ENCODE data around the gene VWC2L. TPM values are rescaled to one million over a fixed set of nuclear protein-coding genes. Genes with fewer than 3 reads are reported as not detected.

Gene VWC2L
- polyA plus RNA-seq, 2 donors = not detected

DNA sequence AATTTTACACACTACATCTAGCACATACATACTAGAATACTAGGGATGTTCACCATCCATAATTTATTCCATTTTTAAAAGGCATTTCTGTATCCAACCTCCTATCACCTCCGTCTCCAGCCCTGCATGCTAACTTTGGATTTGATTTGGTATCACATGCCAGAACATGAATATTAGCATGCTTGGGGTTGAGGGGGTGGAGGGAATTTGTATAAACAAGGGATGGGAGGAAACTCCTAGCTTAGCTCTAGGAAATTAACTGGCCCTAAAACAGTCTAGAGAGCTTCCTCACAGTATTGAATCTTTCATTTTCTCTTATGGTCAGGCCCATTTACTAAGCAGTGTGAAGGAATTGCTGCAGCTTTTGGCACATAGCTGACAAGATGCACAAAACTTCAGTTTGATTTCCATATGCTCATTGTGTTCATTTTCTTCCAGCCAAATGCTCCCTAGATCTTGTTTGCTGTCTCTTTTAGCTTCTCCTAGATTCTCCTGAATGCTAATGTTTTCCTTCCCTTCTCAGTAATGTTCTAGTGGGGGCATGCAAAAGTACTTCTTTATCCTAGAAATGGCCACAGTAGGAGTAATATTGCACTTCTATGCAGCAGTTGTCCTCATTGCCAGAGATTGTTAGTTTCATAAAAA is 135.2 kb downstream of the VWC2L start:
- 28 to 41% methylated on average over 1 of the region's 1 CpG for WGBS, 2 donors
- Histone ChIP-seq H3K9me3 (ENCODE audit: control insufficient read depth in 2 of 2, insufficient read depth in 1 of 2, low read depth in 1 of 2, low read length in 1 of 2) (no peaks in the 10 kb centered on the region), H3K36me3 (ENCODE audit: control insufficient read depth in 2 of 2, insufficient read depth in 2 of 2, low read length in 1 of 2) (no peaks in the 10 kb centered on the region), H3K4me3 (ENCODE audit: low read depth in 1 of 2, low read length in 2 of 2) (no peak overlapping the region), H3K27ac (ENCODE audit: low read depth in 2 of 2, low read length in 1 of 2) (no peak overlapping the region), H3K27me3 (ENCODE audit: control insufficient read depth in 1 of 2, insufficient read depth in 2 of 2, low read length in 2 of 2) (no peaks in the 10 kb centered on the region), H3K4me1 (ENCODE audit: control insufficient read depth in 2 of 2, insufficient read depth in 2 of 2, low read length in 1 of 2) (peaks cover 0 to 2% of the 10 kb centered on the region in 2 donors)

DNA sequence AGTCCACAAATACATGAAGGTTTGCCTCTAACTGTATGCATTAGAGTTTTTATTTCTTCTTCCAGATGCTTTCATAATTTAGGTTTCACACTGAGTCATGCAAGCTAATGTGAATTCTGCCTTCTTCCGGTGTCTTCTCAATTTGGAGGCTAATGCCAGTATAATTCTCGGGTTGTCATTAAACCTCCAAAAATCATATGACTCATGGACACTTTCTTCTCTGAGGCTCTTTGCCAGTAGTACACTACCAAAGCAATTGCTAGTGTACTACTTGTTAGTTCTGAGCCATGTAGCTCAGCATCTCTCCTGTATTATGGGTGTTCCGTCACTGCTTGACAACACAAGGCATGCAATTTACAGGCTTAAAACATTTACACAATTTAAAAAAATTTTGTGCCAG is 137.1 kb downstream of the VWC2L start:
- Histone ChIP-seq H3K27ac (ENCODE audit: low read depth in 2 of 2, low read length in 1 of 2) (no peak overlapping the region), H3K4me3 (ENCODE audit: low read depth in 1 of 2, low read length in 2 of 2) (no peak overlapping the region), H3K9me3 (ENCODE audit: control insufficient read depth in 2 of 2, insufficient read depth in 1 of 2, low read depth in 1 of 2, low read length in 1 of 2) (no peaks in the 10 kb centered on the region), H3K4me1 (ENCODE audit: control insufficient read depth in 2 of 2, insufficient read depth in 2 of 2, low read length in 1 of 2) (no peaks in the 10 kb centered on the region), H3K27me3 (ENCODE audit: control insufficient read depth in 1 of 2, insufficient read depth in 2 of 2, low read length in 2 of 2) (no peaks in the 10 kb centered on the region), H3K36me3 (ENCODE audit: control insufficient read depth in 2 of 2, insufficient read depth in 2 of 2, low read length in 1 of 2) (no peaks in the 10 kb centered on the region)
- WGBS, 2 donors = 26 to 30% methylated on average over 3 of the region's 3 CpGs

DNA sequence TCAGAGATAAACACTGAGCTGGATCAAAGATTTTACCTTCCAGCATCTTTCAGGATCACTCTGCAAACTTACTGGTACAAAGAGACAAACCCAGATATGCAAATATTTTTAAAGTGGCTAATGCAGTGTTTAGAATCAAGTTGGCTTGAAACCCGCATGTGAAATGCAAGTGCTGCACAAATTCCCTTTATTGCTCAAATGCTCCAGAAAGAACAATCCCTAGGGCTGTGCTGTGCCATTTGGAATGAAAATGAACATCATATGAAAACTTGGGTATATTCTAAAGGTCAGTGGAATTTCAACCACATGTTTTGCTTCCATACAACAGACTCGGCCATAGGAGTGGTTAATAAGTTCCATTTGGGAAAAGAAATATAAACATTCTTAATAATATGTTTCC is 139.1 kb downstream of the VWC2L start:
- Histone ChIP-seq H3K4me1 (ENCODE audit: control insufficient read depth in 2 of 2, insufficient read depth in 2 of 2, low read length in 1 of 2) (no peaks in the 10 kb centered on the region), H3K9me3 (ENCODE audit: control insufficient read depth in 2 of 2, insufficient read depth in 1 of 2, low read depth in 1 of 2, low read length in 1 of 2) (no peaks in the 10 kb centered on the region), H3K36me3 (ENCODE audit: control insufficient read depth in 2 of 2, insufficient read depth in 2 of 2, low read length in 1 of 2) (no peaks in the 10 kb centered on the region), H3K27me3 (ENCODE audit: control insufficient read depth in 1 of 2, insufficient read depth in 2 of 2, low read length in 2 of 2) (no peaks in the 10 kb centered on the region), H3K27ac (ENCODE audit: low read depth in 2 of 2, low read length in 1 of 2) (no peak overlapping the region), H3K4me3 (ENCODE audit: low read depth in 1 of 2, low read length in 2 of 2) (no peak overlapping the region)
- 67 to 71% methylated on average over 2 of the region's 2 CpGs for WGBS, 2 donors

DNA sequence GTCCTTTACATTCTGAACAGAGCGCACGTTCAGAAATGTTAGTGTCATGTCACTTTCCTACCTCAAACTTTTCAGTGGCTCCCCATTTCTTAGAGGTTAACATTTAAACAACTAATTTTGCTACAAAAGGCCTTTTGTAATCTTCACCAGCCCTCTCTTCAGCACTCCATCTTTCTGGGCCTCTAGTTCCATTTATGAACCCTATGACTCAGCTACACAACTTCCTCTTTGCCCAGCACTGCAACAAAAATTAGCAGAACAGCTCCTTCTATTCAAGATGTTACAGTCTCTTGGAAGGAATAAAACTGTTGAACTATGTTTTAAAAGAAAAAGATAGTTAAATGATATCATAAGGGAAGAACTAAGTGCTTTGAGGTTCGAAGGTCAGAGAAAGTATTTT is 139.9 kb downstream of the VWC2L start:
- WGBS, 2 donors = 79 to 84% methylated on average over 3 of the region's 3 CpGs
- Histone ChIP-seq H3K36me3 (ENCODE audit: control insufficient read depth in 2 of 2, insufficient read depth in 2 of 2, low read length in 1 of 2) (no peaks in the 10 kb centered on the region), H3K27me3 (ENCODE audit: control insufficient read depth in 1 of 2, insufficient read depth in 2 of 2, low read length in 2 of 2) (no peaks in the 10 kb centered on the region), H3K4me3 (ENCODE audit: low read depth in 1 of 2, low read length in 2 of 2) (no peak overlapping the region), H3K9me3 (ENCODE audit: control insufficient read depth in 2 of 2, insufficient read depth in 1 of 2, low read depth in 1 of 2, low read length in 1 of 2) (no peaks in the 10 kb centered on the region), H3K4me1 (ENCODE audit: control insufficient read depth in 2 of 2, insufficient read depth in 2 of 2, low read length in 1 of 2) (no peaks in the 10 kb centered on the region), H3K27ac (ENCODE audit: low read depth in 2 of 2, low read length in 1 of 2) (no peak overlapping the region)

DNA sequence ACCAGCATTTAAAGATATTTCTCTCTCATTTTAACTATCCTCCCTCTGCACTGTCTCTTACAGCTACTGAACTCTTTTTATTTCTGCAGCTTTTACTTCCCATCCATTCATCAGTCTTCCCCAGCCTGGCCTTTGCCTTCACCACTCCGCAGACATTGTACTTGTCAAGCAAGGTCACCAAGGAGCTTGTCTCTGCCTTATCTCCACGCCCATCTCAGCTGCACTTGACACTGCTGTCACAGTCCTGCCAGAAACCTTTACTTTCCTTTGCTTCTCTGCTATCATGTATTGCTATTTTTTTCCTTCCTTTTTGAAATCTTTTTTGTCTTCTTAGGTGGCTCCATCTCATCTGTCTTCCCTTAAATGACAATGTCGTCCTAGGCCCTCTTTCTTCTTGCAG is 147.0 kb downstream of the VWC2L start:
- H3K27me3 ChIP-seq (ENCODE audit: control insufficient read depth in 1 of 2, insufficient read depth in 2 of 2, low read length in 2 of 2) = no peaks in the 10 kb centered on the region
- no peaks in the 10 kb centered on the region for H3K4me1 ChIP-seq (ENCODE audit: control insufficient read depth in 2 of 2, insufficient read depth in 2 of 2, low read length in 1 of 2)
- no peaks in the 10 kb centered on the region for H3K9me3 ChIP-seq (ENCODE audit: control insufficient read depth in 2 of 2, insufficient read depth in 1 of 2, low read depth in 1 of 2, low read length in 1 of 2)
- no peaks in the 10 kb centered on the region for H3K36me3 ChIP-seq (ENCODE audit: control insufficient read depth in 2 of 2, insufficient read depth in 2 of 2, low read length in 1 of 2)
- no peak overlapping the region for H3K4me3 ChIP-seq (ENCODE audit: low read depth in 1 of 2, low read length in 2 of 2)
- H3K27ac ChIP-seq (ENCODE audit: low read depth in 2 of 2, low read length in 1 of 2) = no peak overlapping the region
- WGBS, 2 donors = 69 to 81% methylated on average over 3 of the region's 3 CpGs

DNA sequence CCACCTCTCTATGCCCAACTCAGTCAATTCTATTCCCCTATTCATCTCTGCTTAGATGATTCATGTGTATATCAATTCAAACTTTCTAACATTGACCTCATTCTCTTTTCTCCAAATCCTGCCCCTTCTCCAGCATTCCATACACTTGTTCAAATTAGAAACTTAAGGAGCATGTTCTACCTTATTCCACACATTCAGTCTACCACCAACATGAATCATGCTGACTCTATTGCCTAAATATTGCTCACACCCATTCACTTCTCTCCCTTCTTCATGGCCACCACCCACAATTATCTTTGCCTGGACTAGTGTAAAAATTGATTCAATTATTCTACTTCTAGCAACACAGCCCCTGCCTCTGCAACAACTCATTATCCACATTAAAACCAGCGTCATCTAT is 147.5 kb downstream of the VWC2L start:
- Histone ChIP-seq H3K9me3 (ENCODE audit: control insufficient read depth in 2 of 2, insufficient read depth in 1 of 2, low read depth in 1 of 2, low read length in 1 of 2) (no peaks in the 10 kb centered on the region), H3K4me3 (ENCODE audit: low read depth in 1 of 2, low read length in 2 of 2) (no peak overlapping the region), H3K27me3 (ENCODE audit: control insufficient read depth in 1 of 2, insufficient read depth in 2 of 2, low read length in 2 of 2) (no peaks in the 10 kb centered on the region), H3K27ac (ENCODE audit: low read depth in 2 of 2, low read length in 1 of 2) (no peak overlapping the region), H3K4me1 (ENCODE audit: control insufficient read depth in 2 of 2, insufficient read depth in 2 of 2, low read length in 1 of 2) (no peaks in the 10 kb centered on the region), H3K36me3 (ENCODE audit: control insufficient read depth in 2 of 2, insufficient read depth in 2 of 2, low read length in 1 of 2) (no peaks in the 10 kb centered on the region)
- WGBS, 2 donors = 87 to 90% methylated on average over 1 of the region's 1 CpG

DNA sequence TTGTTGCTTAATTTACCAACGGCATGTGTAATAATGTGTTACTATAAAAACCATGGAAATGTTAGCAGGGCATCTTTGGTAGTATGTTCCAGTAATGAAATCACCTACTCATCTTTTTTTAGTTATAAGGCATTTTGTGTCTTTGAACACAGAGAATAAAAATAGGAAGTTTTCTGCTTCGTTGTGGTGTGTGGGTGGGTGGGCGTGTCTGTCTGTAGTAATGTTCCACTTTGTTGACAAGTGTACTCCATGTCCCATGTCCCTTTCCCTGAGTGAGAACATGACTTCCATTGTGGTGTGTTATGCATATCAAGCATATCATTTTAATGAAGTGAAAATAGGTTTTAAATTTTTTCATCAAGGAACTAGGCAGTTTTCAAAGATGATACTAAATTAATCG is 149.3 kb downstream of the VWC2L start:
- Histone ChIP-seq H3K27ac (ENCODE audit: low read depth in 2 of 2, low read length in 1 of 2) (no peak overlapping the region), H3K9me3 (ENCODE audit: control insufficient read depth in 2 of 2, insufficient read depth in 1 of 2, low read depth in 1 of 2, low read length in 1 of 2) (no peaks in the 10 kb centered on the region), H3K4me1 (ENCODE audit: control insufficient read depth in 2 of 2, insufficient read depth in 2 of 2, low read length in 1 of 2) (no peaks in the 10 kb centered on the region), H3K27me3 (ENCODE audit: control insufficient read depth in 1 of 2, insufficient read depth in 2 of 2, low read length in 2 of 2) (no peaks in the 10 kb centered on the region), H3K36me3 (ENCODE audit: control insufficient read depth in 2 of 2, insufficient read depth in 2 of 2, low read length in 1 of 2) (no peaks in the 10 kb centered on the region), H3K4me3 (ENCODE audit: low read depth in 1 of 2, low read length in 2 of 2) (no peak overlapping the region)
- WGBS, 2 donors = 76 to 81% methylated on average over 4 of the region's 4 CpGs

DNA sequence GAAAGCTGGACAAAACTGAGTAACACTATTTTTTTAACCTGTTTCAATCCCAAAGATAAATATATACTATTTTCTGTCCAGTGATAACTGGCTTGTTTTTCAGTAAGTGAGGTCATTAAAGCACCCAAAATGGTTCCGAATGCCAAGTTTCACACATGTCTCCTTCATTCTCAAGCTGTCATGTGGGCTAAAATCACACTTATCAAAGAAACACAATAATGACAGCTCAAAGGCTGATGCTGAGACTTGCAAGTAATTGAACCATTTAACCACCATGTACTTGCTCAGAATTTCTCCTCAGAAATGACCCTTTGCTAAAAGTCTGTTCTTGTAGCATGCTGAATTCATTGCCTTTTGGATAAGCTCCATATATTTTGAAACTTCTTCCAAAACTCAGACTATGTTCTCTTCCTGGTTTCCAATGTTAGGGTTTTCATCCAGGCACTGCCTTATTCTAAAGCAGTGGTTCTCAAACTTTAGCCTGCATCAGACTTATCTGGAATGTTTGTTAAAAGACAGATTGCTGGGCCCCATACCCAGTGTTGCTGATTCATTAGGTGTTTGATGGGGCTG is 149.8 kb downstream of the VWC2L start:
- H3K4me3 ChIP-seq (ENCODE audit: low read depth in 1 of 2, low read length in 2 of 2) = no peak overlapping the region
- H3K36me3 ChIP-seq (ENCODE audit: control insufficient read depth in 2 of 2, insufficient read depth in 2 of 2, low read length in 1 of 2) = no peaks in the 10 kb centered on the region
- H3K27me3 ChIP-seq (ENCODE audit: control insufficient read depth in 1 of 2, insufficient read depth in 2 of 2, low read length in 2 of 2) = no peaks in the 10 kb centered on the region
- no peaks in the 10 kb centered on the region for H3K9me3 ChIP-seq (ENCODE audit: control insufficient read depth in 2 of 2, insufficient read depth in 1 of 2, low read depth in 1 of 2, low read length in 1 of 2)
- no peak overlapping the region for H3K27ac ChIP-seq (ENCODE audit: low read depth in 2 of 2, low read length in 1 of 2)
- WGBS, 2 donors = 89 to 94% methylated on average over 1 of the region's 1 CpG
- no peaks in the 10 kb centered on the region for H3K4me1 ChIP-seq (ENCODE audit: control insufficient read depth in 2 of 2, insufficient read depth in 2 of 2, low read length in 1 of 2)

DNA sequence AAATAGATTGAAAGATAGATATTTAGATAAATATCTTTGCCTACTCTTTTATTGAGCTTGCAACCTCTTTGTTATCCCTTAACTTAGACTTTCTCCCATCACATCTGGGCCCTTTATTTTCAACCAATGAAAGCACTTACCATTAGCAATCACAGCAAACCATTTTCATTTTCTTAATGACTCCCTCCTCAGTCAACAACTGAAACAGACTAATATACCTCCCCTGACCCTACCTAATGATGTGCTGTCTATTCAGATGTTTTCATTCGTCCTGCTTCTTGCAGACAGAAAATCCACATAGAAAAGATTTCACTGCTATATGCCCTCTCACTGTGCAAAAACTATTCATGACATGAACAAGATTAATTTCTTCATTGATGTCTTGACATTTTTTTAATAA is 154.4 kb downstream of the VWC2L start:
- Histone ChIP-seq H3K4me3 (ENCODE audit: low read depth in 1 of 2, low read length in 2 of 2) (no peak overlapping the region), H3K27me3 (ENCODE audit: control insufficient read depth in 1 of 2, insufficient read depth in 2 of 2, low read length in 2 of 2) (no peaks in the 10 kb centered on the region), H3K36me3 (ENCODE audit: control insufficient read depth in 2 of 2, insufficient read depth in 2 of 2, low read length in 1 of 2) (no peaks in the 10 kb centered on the region), H3K27ac (ENCODE audit: low read depth in 2 of 2, low read length in 1 of 2) (no peak overlapping the region), H3K4me1 (ENCODE audit: control insufficient read depth in 2 of 2, insufficient read depth in 2 of 2, low read length in 1 of 2) (no peaks in the 10 kb centered on the region), H3K9me3 (ENCODE audit: control insufficient read depth in 2 of 2, insufficient read depth in 1 of 2, low read depth in 1 of 2, low read length in 1 of 2) (no peaks in the 10 kb centered on the region)
- WGBS, 2 donors = 74 to 76% methylated on average over 1 of the region's 1 CpG

DNA sequence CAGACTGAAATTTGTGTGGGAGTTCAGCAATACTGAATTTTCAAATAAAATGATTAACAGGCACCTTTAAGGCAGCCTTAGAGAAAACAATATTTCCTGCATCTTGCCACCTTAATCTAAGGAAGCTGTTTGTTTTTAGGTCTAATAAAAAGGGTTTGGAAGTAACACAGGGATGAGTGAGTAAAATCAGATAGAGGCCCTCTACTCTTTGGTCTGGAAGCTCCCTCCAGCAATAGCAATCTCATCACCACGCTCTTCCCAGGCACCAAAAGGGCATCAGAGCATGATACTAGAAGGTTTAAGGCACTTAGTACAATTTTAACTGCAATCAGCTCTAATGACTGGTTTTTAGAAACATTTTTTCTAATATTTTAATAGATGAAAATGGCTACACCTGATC is 155.6 kb downstream of the VWC2L start:
- H3K4me3 ChIP-seq (ENCODE audit: low read depth in 1 of 2, low read length in 2 of 2) = no peak overlapping the region
- WGBS, 2 donors = 81 to 84% methylated on average over 1 of the region's 1 CpG
- no peaks in the 10 kb centered on the region for H3K4me1 ChIP-seq (ENCODE audit: control insufficient read depth in 2 of 2, insufficient read depth in 2 of 2, low read length in 1 of 2)
- H3K36me3 ChIP-seq (ENCODE audit: control insufficient read depth in 2 of 2, insufficient read depth in 2 of 2, low read length in 1 of 2) = no peaks in the 10 kb centered on the region
- H3K27ac ChIP-seq (ENCODE audit: low read depth in 2 of 2, low read length in 1 of 2) = no peak overlapping the region
- no peaks in the 10 kb centered on the region for H3K9me3 ChIP-seq (ENCODE audit: control insufficient read depth in 2 of 2, insufficient read depth in 1 of 2, low read depth in 1 of 2, low read length in 1 of 2)
- no peaks in the 10 kb centered on the region for H3K27me3 ChIP-seq (ENCODE audit: control insufficient read depth in 1 of 2, insufficient read depth in 2 of 2, low read length in 2 of 2)
